Skeletal muscle cell (primary cell): ENCODE results near the gene SPPL2A.
"Not testable (repeated sequence)": the region's sequence is repeated elsewhere in the genome, so short reads cannot be mapped to it uniquely, and the experiment has no call there.

Source experiments
- DNase-seq: peaks from one replicate; pipeline ENCODE4 v3.0.0-alpha.2; 2010; ENCODE audit warnings: low read depth
- H3K4me3 ChIP-seq: 2 replicates; pipeline ENCODE4 v1.5.1; 2011; ENCODE audit warnings: low read depth, mild to moderate bottlenecking, control low read depth, low read length, moderate library complexity

SPPL2A gene

GRCh38 chr15:50765195-50765967 lies at the start of gene SPPL2A:
Gene SPPL2A (minus strand): TSS chr15:50765706. CDS start chr15:50765533, 173 bp downstream.
- peak; percentile 76 for DNase-seq
- peak within 1 kb of the TSS; percentile 53 for H3K4me3 ChIP-seq

GRCh38 chr15:50814634-50815033 lies 49.1 kb upstream of the SPPL2A start:
- DNase-seq: no peak
- no peak overlapping the region for H3K4me3 ChIP-seq

- no peak for DNase-seq
- H3K4me3 ChIP-seq: no peak overlapping the region
Observed at GRCh38 chr15:50813865-50814264, 48.4 kb upstream of the SPPL2A start.

- DNase-seq: no peak
- H3K4me3 ChIP-seq: no peak overlapping the region
Observed at GRCh38 chr15:50813089-50813488, 47.6 kb upstream of the SPPL2A start.

GRCh38 chr15:50812181-50812506 lies 46.6 kb upstream of the SPPL2A start:
- DNase-seq, H3K4me3 ChIP-seq: not testable (repeated sequence)

GRCh38 chr15:50811461-50812180 lies 46.1 kb upstream of the SPPL2A start:
- DNase-seq, H3K4me3 ChIP-seq: not testable (repeated sequence)

- DNase-seq: no peak
- H3K4me3 ChIP-seq: no peak overlapping the region
Observed at GRCh38 chr15:50810128-50810527, 44.6 kb upstream of the SPPL2A start.

GRCh38 chr15:50808728-50809127 lies 43.2 kb upstream of the SPPL2A start:
- no peak overlapping the region for H3K4me3 ChIP-seq
- no peak for DNase-seq

- no peak for DNase-seq
- H3K4me3 ChIP-seq: no peak overlapping the region
Observed at GRCh38 chr15:50803479-50804180, 38.1 kb upstream of the SPPL2A start.

GRCh38 chr15:50800715-50801114 lies 35.2 kb upstream of the SPPL2A start:
- no peak overlapping the region for H3K4me3 ChIP-seq
- no peak for DNase-seq

GRCh38 chr15:50798684-50799083 lies 33.2 kb upstream of the SPPL2A start:
- H3K4me3 ChIP-seq: no peak overlapping the region
- DNase-seq: no peak

GRCh38 chr15:50797926-50798325 lies 32.4 kb upstream of the SPPL2A start:
- DNase-seq: no peak
- H3K4me3 ChIP-seq: no peak overlapping the region

GRCh38 chr15:50791486-50791885 lies 26.0 kb upstream of the SPPL2A start:
- no peak overlapping the region for H3K4me3 ChIP-seq
- no peak for DNase-seq

- no peak for DNase-seq
- no peak overlapping the region for H3K4me3 ChIP-seq
Observed at GRCh38 chr15:50790778-50791453, 25.4 kb upstream of the SPPL2A start.

- no peak overlapping the region for H3K4me3 ChIP-seq
- no peak for DNase-seq
Observed at GRCh38 chr15:50786871-50787270, 21.4 kb upstream of the SPPL2A start.

GRCh38 chr15:50786438-50786837 lies 20.9 kb upstream of the SPPL2A start:
- no peak overlapping the region for H3K4me3 ChIP-seq
- no peak for DNase-seq

- H3K4me3 ChIP-seq: no peak overlapping the region
- DNase-seq: no peak
Observed at GRCh38 chr15:50783895-50784294, 18.4 kb upstream of the SPPL2A start.

- no peak overlapping the region for H3K4me3 ChIP-seq
- DNase-seq: no peak
Observed at GRCh38 chr15:50783411-50783810, 17.9 kb upstream of the SPPL2A start.

- no peak overlapping the region for H3K4me3 ChIP-seq
- no peak for DNase-seq
Observed at GRCh38 chr15:50778086-50778485, 12.6 kb upstream of the SPPL2A start.

GRCh38 chr15:50777042-50777441 lies 11.5 kb upstream of the SPPL2A start:
- no peak for DNase-seq
- no peak overlapping the region for H3K4me3 ChIP-seq
